ENCODE results near the gene ATP13A3.

Gene ATP13A3

DNA sequence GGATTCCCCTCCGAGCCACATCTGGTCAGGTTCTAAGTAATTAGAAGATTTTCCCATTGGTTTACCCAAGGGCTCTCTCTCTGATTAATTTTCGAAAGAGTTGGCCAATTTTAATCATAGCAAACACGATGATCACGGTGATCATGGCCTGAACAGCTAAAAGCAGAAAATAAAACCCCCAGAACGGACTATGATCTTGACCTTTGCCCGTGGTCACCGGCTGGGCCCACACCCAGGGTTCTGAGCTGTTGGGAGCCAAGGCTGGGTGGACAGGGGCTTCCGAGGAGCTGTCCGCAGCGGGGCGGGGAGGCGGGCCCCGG lies 90.3 kb downstream of the ATP13A3 start:
- DNase-seq, result no peak

DNA sequence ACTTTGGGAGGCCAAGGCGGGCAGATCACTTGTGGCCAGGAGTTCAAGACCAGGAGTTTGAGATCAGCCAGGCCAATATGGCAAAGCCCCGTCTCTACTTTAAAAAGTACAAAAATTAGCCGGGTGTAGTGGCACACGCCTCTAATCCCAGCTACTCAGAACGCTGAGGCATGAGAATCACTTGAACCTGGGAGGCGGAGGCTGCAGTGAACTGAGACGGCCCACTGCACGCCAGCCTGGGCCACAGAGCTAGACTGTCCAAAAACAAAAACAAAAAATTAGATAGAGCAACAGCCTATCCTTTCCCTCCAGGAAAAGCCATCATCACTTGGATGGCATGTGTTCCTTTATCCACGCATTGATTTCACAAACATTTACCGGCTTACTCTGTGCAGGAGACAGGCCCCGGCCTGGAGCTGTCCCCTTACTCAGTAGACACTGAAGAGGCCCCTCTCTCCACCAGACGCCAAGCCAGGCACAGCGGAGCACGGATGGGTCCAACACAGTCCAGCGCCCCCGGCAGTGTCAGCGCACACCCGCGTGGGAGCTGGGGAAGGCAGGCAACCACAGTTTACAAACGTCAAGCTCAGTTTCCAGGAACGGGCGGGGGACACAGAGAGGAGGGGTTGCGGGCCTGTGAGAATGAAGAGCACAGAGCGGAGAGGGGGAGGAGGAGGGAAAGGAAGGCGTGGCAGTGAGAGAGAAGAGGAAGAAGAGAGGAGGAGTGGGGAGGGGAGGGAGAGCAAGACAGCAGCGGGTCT lies 90.8 kb downstream of the ATP13A3 start:
- peak in 27 of 56 donors; percentile 11 to 71 (median 32) for DNase-seq

DNA sequence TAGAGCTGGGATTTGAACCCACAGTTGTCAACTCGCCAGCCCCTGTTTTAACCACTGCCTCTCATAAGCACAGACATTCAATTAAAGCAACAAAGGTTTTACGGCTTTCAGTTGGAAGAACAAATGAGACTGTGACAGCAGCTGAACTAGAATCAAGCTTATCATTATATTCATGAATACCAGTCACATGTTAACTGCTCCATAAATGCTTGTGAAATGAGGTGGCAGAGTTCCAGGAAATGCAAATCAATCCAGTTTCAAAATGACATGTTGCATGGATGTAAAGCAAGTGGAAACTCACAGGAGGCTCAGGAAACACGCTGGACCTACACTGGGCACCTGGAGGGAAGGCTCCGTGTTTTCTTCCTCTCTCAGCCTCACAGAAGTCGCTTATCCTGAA lies 91.6 kb downstream of the ATP13A3 start:
- peak in 1 of 56 donors; percentile 6 for DNase-seq

DNA sequence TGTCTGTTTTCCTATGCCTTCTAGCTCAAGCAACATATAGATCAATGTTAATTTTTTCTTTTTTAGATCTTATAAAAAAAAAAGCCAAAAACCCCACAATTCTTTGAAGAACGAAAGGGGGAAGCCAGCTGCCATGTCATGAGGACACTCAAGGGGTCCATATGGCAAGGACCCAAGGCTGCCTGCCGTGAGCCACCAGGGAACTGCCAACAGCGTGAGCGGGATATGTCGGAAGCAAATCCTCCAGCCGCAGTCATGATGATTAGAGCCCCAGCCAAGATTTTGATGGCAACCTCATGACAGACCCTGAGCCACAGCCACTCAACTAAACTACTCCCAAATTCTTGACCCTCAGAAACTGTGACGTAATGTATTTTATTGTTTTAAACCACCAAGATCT lies 94.2 kb downstream of the ATP13A3 start:
- DNase-seq, result no peak

DNA sequence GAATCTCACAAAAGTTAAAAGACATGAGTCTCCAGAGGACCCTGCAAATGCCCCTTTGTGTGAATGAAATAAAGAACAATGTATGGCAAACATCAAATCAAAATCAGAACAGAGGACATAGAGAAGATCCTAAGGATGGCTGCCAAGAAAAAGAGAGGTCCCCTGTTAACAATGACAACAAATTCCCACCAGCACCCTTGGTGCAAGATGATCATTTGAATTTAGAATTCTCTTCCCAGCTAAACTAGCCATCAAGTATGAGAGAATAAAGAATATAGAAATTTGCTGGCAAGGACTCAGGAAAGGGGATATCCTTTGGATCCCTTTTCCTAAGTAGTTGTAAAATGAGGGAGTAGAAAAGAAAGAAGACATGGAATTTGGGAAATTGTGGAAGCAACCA lies 96.0 kb downstream of the ATP13A3 start:
- no peak for DNase-seq

DNA sequence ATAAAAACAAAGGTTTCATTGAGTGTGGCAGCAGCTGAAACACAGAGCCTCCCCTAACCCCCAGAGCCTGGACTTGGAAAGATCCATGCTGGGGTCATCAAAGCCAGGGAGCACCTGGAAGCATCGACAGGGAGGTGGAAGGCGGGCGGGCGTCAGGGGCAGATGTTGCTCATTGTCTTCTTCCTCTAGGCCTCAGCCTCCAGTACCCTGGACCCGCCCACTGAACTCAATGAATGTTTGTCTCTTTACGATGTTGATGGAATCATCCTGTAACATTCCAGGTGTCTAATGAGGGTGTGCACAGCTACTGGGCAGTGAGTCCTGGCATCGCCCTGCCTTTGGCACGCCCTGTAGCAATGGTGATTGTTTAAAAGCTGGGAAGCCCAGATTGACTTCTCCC lies 97.5 kb downstream of the ATP13A3 start:
- DNase-seq, result no peak

DNA sequence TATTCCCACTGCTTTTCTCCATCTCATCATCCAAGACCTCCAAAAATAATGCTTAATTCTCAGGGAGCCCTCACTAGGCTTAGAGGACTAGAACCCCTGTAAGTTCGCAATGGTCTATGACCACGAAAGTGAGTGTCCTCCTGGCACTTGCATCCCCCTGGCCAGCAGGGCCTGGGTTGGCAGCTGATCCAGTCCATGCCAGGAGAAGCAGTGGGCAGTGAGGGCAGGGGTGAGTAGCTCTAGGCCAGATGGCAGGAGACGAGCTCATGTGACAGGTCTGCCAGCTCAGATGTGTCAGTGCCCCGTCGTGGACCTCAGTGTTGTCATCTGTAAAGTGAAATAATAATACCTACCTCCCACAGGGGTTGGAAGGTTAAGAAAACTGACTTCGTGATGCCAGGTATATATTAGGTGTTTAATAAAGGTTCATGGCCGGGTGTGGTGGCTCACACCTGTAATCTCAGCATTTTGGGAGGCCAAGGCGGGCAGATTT lies 98.8 kb downstream of the ATP13A3 start:
- no peak for DNase-seq

DNA sequence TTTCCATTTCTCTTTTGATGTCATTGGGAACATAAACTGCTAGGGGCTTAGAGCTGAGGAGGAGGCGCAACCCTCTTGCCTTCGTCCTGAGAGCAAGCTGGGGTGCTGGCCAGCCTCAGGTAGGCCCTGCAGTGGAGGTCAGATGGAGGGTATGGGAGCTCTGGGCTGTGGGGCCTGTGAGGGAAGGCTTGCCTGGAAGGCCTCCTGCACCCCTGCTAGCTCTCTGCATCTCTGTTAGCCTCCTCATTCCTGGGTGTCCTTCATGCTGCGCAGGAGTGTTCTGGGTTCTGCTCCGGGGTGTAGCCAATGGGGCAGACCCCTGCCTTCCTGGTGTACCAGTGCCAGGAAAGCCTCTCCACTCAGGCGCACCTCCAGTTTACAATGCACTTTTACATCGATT lies 99.5 kb downstream of the ATP13A3 start:
- no peak for DNase-seq

DNA sequence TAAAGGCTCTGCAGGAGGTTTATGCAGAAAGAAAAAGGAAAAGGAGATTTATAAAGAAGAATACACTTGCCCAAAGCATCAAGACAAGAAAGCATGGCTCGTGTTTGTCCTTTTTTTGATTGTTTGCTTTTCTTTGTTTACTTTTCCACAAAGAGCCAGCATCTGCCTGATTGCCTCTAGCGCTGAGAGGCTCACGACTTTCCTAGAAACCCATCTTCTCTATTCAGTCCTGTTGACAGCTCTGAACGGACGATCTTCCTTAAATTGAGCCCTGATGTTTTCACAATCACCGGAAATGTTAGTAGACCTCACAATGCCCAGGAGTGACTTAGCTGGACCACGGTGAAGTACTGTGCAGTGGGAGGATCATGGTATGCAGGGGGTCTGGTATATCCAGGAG lies 100.2 kb downstream of the ATP13A3 start:
- no peak for DNase-seq

DNA sequence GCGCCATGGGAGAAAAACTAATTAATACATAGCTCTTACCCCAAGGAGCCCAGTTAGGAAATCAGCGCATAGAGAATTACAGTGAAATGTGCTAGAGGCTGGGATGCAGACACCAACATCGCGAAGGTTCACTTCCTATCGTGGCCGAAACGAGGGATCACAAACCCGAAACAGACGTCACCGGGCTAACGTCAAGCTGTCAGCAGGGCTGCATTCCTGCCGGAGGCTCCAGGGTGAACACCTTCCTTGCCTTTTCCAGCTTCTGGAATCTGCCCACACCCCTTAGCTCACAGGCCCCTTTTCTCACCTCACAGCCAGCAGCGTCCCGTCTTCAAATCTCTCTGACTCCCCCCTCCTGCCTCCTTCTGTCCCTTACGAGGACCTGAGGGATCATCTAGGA lies 100.7 kb downstream of the ATP13A3 start:
- DNase-seq, result no peak

DNA sequence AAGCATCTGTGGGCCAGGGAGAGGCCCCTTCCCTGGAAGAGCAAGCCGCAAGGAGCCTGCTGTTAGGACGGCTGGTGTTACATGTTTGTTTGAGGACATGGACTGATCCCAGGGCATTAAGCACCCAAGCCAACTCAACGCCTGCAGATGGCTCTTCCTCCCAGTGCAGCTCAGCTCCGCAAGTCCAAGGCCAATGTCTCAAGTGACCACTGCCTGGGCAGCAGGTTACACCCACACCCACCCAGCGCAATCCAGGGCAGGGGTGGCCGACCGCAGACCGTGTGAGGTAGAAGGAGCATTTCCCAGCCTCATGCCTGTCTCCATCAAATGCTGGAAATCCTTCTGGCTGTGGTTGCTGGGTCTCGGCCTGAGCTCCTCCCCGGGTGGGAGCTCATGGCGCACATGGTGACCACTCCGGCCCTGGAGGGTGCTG lies 102.2 kb downstream of the ATP13A3 start:
- DNase-seq, result no peak

DNA sequence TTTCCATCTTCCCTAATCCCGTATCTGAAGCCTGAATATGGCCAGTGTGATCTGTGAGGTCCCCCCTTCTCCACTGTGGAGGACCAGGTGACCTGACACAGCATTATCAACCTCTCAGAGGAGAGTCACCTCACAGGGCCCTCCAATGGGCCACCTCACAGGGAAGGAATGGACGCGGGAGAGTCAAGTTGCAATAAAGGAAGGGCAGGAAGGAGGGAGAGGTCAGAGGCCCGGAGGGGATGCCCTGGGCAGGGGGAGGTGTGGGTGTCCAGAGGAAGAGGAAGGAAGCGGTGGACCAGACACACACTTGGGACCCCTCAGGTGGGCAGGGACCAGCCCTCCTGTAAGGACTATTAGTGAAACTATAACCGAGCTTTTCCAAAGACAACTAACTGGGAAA lies 102.6 kb downstream of the ATP13A3 start:
- DNase-seq, result no peak

DNA sequence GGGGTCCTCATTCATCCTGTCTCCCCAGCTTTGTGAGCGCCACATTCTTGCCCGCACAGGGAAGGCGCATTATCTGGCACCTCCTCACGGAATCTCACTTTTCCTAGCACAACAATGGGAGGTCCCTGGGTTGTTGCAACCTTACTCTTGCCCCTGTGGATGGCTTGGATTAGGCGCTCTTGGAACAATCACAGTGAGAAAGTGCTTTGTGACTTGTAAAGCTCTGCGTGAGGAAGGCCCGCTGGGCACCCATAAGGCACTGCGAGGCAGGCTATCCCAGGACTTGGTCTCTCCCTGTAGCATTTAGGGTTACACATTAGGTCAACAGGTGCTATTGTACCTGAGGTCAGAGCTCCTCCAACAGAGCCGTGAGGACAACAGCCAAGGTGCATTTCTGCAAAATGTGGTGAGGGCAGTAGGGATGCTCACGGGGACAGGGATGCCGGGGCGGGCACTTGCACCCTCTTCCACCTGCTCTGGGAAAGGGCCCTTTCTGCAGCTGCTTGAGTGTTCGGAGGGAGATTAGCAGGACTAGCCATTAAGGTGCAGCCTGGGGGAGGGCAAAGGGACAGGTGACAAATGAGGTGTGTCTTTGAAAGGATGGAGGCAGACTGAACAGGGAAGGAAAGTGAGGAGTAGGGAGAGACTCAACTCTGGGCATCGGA lies 103.4 kb downstream of the ATP13A3 start:
- DNase-seq, result no peak

DNA sequence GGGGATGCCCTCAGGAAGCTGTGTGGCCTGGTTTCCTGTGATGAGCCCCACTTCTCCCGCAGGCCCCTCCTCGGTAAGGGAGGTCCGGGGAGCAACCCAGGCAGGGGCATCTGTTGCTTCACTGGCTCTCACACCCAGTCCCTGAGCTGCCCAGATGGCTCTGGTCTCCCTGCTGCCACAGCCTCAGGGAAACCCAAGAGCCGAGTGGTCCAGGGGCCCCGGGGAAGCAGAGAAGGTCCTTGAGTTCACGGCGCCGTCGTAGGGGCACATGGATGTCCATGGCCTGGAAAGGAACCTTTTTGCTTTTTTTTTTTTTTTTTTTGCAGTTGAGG lies 103.9 kb downstream of the ATP13A3 start:
- no peak for DNase-seq

DNA sequence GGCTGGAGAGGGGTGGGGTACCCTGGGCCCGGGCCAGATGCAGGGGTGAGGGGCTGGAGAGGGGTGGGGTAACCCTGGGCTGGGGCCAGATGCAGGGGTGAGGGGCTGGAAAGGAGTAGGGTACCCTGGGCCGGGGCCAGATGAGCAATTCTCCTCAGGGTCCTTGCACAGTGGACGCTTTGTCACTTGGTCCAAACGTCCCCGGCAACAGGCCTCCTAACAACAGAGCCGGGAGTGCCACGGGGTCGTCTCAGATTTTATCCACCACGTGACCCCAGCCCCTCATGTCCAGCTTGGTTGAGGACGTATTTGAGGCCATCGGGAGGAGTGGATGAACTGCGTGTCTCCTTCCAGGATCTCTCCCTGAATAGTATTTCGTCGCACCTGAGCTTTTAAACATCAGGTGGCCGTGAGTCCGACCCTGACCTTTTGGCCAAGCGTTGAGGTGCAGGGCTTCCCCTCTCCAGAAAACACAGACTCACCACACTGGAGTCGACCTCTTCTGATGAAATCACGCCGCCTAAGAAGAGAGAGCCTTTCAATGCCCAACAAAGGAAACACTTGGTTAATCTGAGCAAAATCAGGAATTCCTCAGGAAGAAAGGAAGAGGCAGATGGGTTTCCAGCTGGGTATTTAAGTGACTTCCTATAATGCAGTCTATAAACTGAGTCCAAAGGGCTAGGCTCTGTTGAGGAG lies 104.5 kb downstream of the ATP13A3 start:
- no peak for DNase-seq

DNA sequence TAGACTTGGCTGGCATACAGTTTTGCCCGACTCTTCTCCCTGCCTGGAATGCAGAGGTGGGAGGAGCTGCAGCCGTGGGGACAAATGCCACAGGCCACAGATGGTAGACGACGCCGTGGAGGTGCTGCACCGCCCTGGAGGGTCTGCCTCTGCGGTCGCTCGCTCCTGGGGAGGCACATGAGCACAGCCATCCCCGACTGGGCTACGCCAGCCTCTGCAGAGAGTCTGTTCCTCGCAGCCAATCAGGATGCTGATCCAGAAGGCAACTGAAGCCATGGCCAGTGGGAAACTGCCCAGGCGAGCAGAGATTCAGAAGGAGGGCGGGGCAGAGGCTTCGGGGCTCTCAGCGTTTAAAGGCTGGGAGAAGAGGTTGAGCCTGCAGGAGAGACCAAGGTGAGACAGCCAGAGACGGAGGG lies 105.3 kb downstream of the ATP13A3 start:
- peak in 3 of 56 donors; percentile 5 to 15 (median 7) for DNase-seq

DNA sequence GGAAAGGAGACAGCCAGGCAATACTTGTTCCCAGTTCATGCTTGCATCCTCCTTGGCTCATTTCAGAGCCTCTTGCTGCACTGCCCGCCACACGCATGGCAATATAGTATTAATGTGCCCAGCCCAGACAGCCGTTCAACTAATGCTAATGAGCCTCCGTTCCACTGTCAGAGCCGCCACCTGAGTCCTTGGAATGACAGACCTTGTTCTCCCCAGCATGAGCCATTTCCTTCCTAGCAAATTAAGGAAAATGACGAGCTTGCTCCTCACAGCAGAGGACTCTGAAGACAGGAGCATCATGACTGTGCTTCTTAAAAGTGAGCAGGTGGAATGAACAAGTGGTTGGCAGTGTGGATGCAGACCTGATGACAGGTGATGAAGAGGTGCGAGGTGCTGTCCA lies 106.5 kb downstream of the ATP13A3 start:
- DNase-seq, result no peak

DNA sequence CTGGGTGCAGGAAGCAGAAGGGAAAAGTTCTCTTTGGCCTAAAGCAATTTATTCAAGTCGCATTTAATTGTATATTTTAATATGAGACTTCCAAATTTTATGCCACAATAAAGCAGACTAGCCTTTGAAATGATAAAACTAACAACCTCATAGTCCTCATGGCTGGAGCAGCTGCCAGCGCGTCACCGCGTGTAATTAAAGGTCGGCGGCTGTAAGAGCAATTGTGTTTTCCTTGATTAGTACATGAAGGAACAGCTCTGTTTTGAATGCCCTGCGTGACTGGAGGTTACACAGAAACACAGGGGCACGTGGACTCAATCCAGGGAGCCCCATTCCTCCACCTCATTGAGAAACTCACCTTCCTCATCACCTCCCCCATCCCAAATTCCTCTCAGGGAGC lies 107.2 kb downstream of the ATP13A3 start:
- no peak for DNase-seq

DNA sequence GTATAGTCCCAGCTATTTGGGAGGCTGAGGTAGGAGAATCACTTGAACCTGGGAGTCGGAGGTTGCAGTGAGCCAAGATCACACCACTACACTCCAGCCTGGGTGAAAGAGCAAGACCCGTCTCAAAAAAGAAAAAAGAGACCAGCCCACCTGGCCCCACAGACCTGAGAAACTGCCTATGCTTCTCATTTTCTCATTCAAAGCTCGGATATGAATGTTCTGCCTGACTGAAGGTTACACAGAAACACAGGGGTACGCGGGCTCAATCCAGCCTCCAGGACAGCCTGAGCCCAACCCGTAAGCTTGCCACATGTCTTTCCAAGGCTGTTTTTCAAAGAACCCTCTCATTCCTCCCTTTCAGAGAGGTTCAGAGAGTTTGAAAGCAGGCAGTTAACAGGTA lies 107.6 kb downstream of the ATP13A3 start:
- DNase-seq, result no peak

DNA sequence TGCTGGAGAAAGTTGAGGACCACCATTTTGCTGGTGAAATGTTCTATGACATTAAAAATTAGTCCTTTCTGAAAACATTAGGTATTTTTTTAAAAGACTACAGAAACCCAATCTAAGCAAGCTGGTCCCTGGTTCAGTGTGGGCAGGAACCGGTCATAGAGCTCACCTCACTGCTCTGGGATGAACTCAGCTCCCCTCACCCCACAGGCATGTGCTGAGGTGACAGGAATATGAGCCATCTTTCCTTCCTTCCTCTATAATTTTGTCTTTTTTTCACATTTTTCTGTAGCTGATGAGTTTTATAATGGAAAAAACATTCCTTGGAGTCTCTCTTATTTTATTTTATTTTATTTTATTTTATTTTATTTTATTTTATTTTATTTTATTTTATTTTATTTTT lies 109.1 kb downstream of the ATP13A3 start:
- no peak for DNase-seq

DNA sequence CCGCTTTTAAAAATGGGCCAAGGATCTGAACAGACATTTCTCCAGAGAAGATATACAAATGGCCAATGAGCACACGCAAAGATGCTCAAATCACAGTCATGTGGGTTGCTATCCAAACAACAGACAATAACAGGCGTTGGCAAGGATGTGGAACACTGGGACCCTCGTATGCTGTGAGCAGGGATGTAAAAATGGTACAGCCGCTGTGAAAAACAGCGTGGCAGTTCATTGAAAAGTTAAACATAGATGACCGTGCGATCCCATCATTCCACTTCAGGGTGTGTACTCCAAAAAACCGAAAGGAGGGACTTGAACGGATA lies 110.6 kb downstream of the ATP13A3 start:
- no peak for DNase-seq

DNA sequence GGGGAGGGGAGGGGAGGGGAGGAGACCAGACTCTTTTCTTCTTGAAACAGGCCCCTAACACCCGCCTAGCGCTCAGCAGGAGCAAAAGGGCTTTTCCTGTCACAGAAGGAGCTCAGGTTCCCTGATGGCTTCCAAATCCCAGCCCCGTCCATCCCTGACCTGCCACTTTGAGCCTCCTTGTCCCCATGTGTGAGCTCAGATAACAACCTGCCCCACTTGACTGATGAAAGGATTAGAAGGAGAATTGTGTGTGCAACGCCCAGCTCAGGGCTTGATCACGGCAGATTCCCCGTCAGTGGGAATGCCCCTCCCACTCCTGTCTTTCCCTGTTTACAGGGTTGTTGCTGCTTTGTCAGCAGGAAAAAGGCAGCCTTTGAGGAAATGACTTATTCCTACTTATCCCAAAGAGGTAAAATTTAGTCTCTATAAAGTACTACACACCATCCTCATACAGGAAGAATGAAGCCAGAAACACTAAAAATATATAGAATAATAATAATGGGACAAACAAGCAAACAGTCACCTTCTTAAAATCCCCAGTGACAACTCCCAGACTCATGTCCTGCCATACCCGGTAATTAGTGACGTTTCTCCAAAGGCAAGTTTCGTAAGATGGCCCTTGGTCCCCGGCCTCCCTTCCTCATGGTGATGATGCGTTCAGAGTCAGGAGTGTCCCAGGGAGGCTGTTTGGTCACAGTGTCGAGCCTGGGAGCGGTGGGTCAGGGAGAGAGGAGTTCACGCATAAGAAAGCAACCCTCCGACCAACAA lies 111.1 kb downstream of the ATP13A3 start:
- DNase-seq, result no peak
